HEK293 (cell line): ENCODE results near the gene KDM4B.

Experiments used
- CTCF ChIA-PET: fragments of 350-600 bp; formaldehyde crosslinking; extraction: SDS; loops from one replicate; lab custom pipeline; 2021; ENCODE audit warnings: antibody characterized with exemption; lab: Yijun Ruan, JAX
- POLR2A ChIA-PET: fragments of 300-600 bp; formaldehyde crosslinking; extraction: SDS; loops from one replicate; lab custom pipeline; 2020; ENCODE audit warnings: antibody characterized with exemption, inconsistent platforms; lab: Yijun Ruan, JAX
- H3K27ac ChIP-seq: fragments of 200-500 bp; sonication (Bioruptor generic); 2 replicates; pipeline ENCODE4 v1.5.1; 2014; ENCODE audit warnings: low read depth, low read length, control low read depth, inconsistent platforms; ENCODE audit errors: extremely low read depth
- H3K36me3 ChIP-seq, 2 experiments: fragments of 200-500 bp in 1 of 2; sonication (Bioruptor generic) in 1 of 2; 1 replicate in 1 of 2; 2 replicates in 1 of 2; pipeline ENCODE4 v1.5.1; 2014 to 2017; ENCODE audit warnings: inconsistent platforms in 2 of 2, low read length in 2 of 2; ENCODE audit not compliant: control insufficient read depth in 2 of 2, insufficient read depth in 1 of 2
- H3K4me1 ChIP-seq: fragments of 200-500 bp; sonication (Bioruptor generic); 2 replicates; pipeline ENCODE4 v1.5.1; 2014; ENCODE audit warnings: mild to moderate bottlenecking, low read length, inconsistent platforms; ENCODE audit not compliant: control insufficient read depth, insufficient read depth
- H3K4me3 ChIP-seq: 2 replicates; pipeline ENCODE4 v1.5.1; 2011; ENCODE audit warnings: low read depth, mild to moderate bottlenecking, control low read depth, low read length, moderate library complexity
- H3K9me3 ChIP-seq: fragments of 200-500 bp; sonication (Bioruptor generic); 2 replicates; pipeline ENCODE4 v1.5.1; 2014; ENCODE audit warnings: low read depth, low read length, inconsistent platforms; ENCODE audit not compliant: control insufficient read depth, insufficient read depth
- GFI1B ChIP-seq: fragments of 450-650 bp; formaldehyde crosslinking; IDR thresholded peaks from 2 replicates; pipeline ENCODE4 v1.5.1; 2016; ENCODE audit warnings: missing biosample characterization, missing genetic modification characterization
- GLIS2 ChIP-seq: fragments of 450-650 bp; formaldehyde crosslinking; IDR thresholded peaks from 2 replicates; pipeline ENCODE4 v1.5.1; 2016; ENCODE audit warnings: missing biosample characterization, missing genetic modification characterization
- KLF10 ChIP-seq: fragments of 450-650 bp; IDR thresholded peaks from 2 replicates; pipeline ENCODE4 v1.5.1; 2018; ENCODE audit warnings: missing biosample characterization, mild to moderate bottlenecking, missing genetic modification characterization
- MYNN ChIP-seq: fragments of 450-650 bp; formaldehyde crosslinking; IDR thresholded peaks from 2 replicates; pipeline ENCODE4 v1.5.1; 2016; ENCODE audit warnings: missing biosample characterization, missing genetic modification characterization, borderline replicate concordance
- OSR2 ChIP-seq: fragments of 450-650 bp; formaldehyde crosslinking; IDR thresholded peaks from 2 replicates; pipeline ENCODE4 v1.5.1; 2016; ENCODE audit warnings: missing biosample characterization, missing genetic modification characterization
- SETDB1 ChIP-seq: IDR thresholded peaks from one replicate; pipeline ENCODE4 v1.6.1; 2017; ENCODE audit warnings: mild to moderate bottlenecking, low read length, moderate library complexity, mixed read lengths; ENCODE audit not compliant: insufficient read length
- ZBTB8A ChIP-seq: fragments of 450-650 bp; formaldehyde crosslinking; IDR thresholded peaks from 2 replicates; pipeline ENCODE4 v1.5.1; 2016; ENCODE audit warnings: missing biosample characterization, missing genetic modification characterization
- ZNF114 ChIP-seq: fragments of 450-650 bp; formaldehyde crosslinking; IDR thresholded peaks from 2 replicates; pipeline ENCODE4 v1.5.0; 2017; ENCODE audit warnings: missing biosample characterization, missing genetic modification characterization
- ZNF121 ChIP-seq: fragments of 450-650 bp; formaldehyde crosslinking; IDR thresholded peaks from 2 replicates; pipeline ENCODE4 v1.5.1; 2016; ENCODE audit warnings: missing biosample characterization, missing genetic modification characterization
- ZNF274 ChIP-seq, 2 experiments: fragments of 200-500 bp in 1 of 2; fragments of 450-650 bp in 1 of 2; sonication (Bioruptor generic) in 1 of 2; formaldehyde crosslinking in 1 of 2; IDR thresholded peaks; 2 replicates each; pipeline versions ENCODE4 v1.5.1 to v1.6.1; 2014 to 2016; ENCODE audit warnings: borderline replicate concordance in 1 of 2, inconsistent platforms in 1 of 2, low read length in 1 of 2, missing biosample characterization in 1 of 2, missing genetic modification characterization in 1 of 2
- ZNF433 ChIP-seq: fragments of 450-650 bp; formaldehyde crosslinking; IDR thresholded peaks from 2 replicates; pipeline ENCODE4 v1.5.1; 2016; ENCODE audit warnings: missing biosample characterization, missing genetic modification characterization, low read depth
- ZNF48 ChIP-seq: fragments of 450-650 bp; formaldehyde crosslinking; IDR thresholded peaks from 2 replicates; pipeline ENCODE4 v1.5.1; 2016; ENCODE audit warnings: missing biosample characterization, missing genetic modification characterization
- ZNF624 ChIP-seq: fragments of 450-650 bp; formaldehyde crosslinking; IDR thresholded peaks from 2 replicates; pipeline ENCODE4 v1.5.1; 2017; ENCODE audit warnings: missing biosample characterization, missing genetic modification characterization
- ZNF701 ChIP-seq: fragments of 450-650 bp; formaldehyde crosslinking; IDR thresholded peaks from 2 replicates; pipeline ENCODE4 v1.5.1; 2016; ENCODE audit warnings: missing biosample characterization, missing genetic modification characterization
- TF ChIP-seq, protein P1 (sequence below): fragments of 450-650 bp; formaldehyde crosslinking; IDR thresholded peaks from 2 replicates; pipeline ENCODE4 v1.5.1; 2016; ENCODE audit warnings: missing biosample characterization, missing genetic modification characterization
- TF ChIP-seq, protein P2 (sequence below): fragments of 450-650 bp; IDR thresholded peaks from 2 replicates; pipeline ENCODE4 v1.5.1; 2018; ENCODE audit warnings: missing biosample characterization, missing genetic modification characterization
- TF ChIP-seq, protein P3 (sequence below): fragments of 450-650 bp; formaldehyde crosslinking; IDR thresholded peaks from 2 replicates; pipeline ENCODE4 v1.5.1; 2016; ENCODE audit warnings: missing biosample characterization, missing genetic modification characterization
- TF ChIP-seq, protein P4 (sequence below): fragments of 450-650 bp; formaldehyde crosslinking; IDR thresholded peaks from 2 replicates; pipeline ENCODE4 v1.5.1; 2016; ENCODE audit warnings: missing biosample characterization, missing genetic modification characterization
- TF ChIP-seq, protein P5 (sequence below): fragments of 450-650 bp; formaldehyde crosslinking; IDR thresholded peaks from 2 replicates; pipeline ENCODE4 v1.5.1; 2017; ENCODE audit warnings: missing biosample characterization, mild to moderate bottlenecking, missing genetic modification characterization, moderate library complexity
- TF ChIP-seq, protein P6 (sequence below): fragments of 450-650 bp; formaldehyde crosslinking; IDR thresholded peaks from 2 replicates; pipeline ENCODE4 v1.5.1; 2016; ENCODE audit warnings: missing biosample characterization, missing genetic modification characterization

KDM4B gene

DNA sequence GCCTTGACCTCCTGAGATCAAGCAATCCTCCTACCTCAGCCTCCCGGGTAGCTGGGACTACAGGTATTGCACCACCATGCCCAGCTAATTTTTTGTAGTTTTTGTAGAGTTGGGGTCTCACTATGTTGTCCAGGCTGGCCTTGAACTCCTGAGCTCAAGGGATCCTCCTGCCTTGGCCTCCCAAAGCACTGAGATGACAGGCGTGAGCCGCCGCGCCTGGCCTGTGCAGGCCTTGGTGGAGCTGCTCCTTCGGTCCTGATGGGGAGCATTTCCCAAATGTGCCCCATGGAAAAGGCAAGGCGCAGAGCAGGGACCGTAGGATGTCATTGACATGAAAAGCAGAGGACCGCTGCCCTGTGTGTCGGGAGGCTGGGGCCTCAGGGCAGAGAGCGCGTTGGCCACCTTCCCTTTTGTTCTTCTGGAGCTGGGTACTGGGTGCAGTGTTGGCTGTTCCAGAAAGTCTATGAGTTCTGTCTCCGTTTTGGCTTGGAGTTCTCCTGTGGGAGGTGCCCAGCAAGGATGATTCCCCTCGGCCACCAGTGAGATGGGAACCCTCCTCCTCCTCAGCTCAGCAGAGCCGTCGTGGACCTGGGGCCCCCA lies 128.5 kb downstream of the KDM4B start:
- POLR2A ChIA-PET = no interaction called here
- Histone ChIP-seq H3K4me1 (no peaks in the 10 kb centered on the region), H3K36me3 (peaks cover 0 to 13% of the 10 kb centered on the region in 2 experiments; a peak in 1 of 3 replicates), H3K27ac (no peak overlapping the region), H3K4me3 (no peak overlapping the region)
- TF ChIP-seq ZNF48 (tag by site-specific recombination) (no peak), ZNF121 (tag by site-specific recombination) (0 out of 2 replicates have a peak, but pooled peaks have one; percentile 17)
- TF ChIP-seq, protein P1, sequence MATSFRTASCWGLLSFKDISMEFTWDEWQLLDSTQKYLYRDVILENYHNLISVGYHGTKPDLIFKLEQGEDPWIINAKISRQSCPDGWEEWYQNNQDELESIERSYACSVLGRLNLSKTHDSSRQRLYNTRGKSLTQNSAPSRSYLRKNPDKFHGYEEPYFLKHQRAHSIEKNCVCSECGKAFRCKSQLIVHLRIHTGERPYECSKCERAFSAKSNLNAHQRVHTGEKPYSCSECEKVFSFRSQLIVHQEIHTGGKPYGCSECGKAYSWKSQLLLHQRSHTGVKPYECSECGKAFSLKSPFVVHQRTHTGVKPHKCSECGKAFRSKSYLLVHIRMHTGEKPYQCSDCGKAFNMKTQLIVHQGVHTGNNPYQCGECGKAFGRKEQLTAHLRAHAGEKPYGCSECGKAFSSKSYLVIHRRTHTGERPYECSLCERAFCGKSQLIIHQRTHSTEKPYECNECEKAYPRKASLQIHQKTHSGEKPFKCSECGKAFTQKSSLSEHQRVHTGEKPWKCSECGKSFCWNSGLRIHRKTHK = no peak
- TF ChIP-seq, all 188 proteins: peak for 1
- H3K9me3 ChIP-seq = no peaks in the 10 kb centered on the region
- CTCF ChIA-PET = interaction anchor here (0.6 kb wide), 1 partner anchor 531 kb away, joined by 3 read pairs; no protein-coding TSS in a partner anchor

DNA sequence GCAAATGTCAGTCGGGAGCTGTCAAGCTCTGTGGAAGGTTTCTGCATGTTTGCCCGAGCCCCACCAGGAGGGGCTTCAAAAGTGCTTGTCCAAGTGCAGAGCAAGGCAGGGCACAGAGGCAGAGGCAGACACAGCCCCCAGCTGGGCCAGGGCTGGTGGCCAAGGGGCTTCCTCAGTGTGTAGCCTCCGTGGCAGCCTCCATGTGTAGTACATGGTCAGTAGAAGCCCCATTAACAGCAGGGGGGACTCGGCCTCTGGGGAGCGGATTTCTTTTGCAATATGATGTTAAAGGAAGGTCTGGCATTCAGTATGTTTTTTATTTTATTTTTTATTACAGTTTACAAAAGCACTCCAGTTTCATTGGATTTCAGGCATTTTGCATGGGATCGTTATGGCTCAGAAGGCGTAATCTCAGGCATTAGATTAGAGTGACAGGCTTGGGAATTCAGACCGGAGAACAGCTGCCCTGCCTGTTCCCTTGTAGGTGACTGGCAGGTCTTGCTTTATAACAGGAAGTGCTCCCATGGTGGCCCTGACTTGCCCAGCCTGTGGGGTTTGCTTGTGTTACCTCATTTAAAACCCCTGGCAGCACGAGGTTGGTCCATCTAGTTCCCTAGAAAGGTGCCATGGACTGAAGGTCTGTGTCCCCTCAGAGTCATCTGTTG lies 129.2 kb downstream of the KDM4B start:
- H3K36me3 ChIP-seq = peaks cover 0 to 13% of the 10 kb centered on the region in 2 experiments; a peak in 1 of 3 replicates
- POLR2A ChIA-PET = no interaction called here

DNA sequence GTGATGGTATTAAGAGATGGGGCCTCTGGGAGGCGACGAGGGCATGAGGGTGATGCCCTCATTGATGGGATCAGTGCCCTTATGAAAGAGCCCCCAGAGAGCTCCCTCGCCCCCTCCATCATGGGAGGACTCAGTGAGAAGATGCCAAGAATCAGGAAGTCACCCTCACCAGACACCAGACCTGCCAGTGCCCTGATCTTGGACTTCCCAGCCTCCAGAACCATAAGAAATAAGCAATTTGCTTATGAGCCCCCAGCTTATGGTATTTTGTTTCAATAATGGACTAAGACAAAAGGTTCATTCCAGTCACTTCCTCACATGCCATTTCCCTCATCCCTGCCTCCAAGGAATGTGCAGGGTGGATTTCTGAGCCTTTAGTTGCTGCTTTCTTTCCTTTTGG lies 129.7 kb downstream of the KDM4B start:
- H3K27ac ChIP-seq = no peak overlapping the region
- TF ChIP-seq, protein P2, sequence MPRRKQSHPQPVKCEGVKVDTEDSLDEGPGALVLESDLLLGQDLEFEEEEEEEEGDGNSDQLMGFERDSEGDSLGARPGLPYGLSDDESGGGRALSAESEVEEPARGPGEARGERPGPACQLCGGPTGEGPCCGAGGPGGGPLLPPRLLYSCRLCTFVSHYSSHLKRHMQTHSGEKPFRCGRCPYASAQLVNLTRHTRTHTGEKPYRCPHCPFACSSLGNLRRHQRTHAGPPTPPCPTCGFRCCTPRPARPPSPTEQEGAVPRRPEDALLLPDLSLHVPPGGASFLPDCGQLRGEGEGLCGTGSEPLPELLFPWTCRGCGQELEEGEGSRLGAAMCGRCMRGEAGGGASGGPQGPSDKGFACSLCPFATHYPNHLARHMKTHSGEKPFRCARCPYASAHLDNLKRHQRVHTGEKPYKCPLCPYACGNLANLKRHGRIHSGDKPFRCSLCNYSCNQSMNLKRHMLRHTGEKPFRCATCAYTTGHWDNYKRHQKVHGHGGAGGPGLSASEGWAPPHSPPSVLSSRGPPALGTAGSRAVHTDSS (tag by site-specific recombination) = no peak
- no peak for TF ChIP-seq ZNF114 (tag by site-specific recombination)
- no peak for TF ChIP-seq GLIS2 (tag by site-specific recombination)
- TF ChIP-seq, protein P3, sequence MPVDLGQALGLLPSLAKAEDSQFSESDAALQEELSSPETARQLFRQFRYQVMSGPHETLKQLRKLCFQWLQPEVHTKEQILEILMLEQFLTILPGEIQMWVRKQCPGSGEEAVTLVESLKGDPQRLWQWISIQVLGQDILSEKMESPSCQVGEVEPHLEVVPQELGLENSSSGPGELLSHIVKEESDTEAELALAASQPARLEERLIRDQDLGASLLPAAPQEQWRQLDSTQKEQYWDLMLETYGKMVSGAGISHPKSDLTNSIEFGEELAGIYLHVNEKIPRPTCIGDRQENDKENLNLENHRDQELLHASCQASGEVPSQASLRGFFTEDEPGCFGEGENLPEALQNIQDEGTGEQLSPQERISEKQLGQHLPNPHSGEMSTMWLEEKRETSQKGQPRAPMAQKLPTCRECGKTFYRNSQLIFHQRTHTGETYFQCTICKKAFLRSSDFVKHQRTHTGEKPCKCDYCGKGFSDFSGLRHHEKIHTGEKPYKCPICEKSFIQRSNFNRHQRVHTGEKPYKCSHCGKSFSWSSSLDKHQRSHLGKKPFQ (tag by site-specific recombination) = no peak
- TF ChIP-seq, protein P4, sequence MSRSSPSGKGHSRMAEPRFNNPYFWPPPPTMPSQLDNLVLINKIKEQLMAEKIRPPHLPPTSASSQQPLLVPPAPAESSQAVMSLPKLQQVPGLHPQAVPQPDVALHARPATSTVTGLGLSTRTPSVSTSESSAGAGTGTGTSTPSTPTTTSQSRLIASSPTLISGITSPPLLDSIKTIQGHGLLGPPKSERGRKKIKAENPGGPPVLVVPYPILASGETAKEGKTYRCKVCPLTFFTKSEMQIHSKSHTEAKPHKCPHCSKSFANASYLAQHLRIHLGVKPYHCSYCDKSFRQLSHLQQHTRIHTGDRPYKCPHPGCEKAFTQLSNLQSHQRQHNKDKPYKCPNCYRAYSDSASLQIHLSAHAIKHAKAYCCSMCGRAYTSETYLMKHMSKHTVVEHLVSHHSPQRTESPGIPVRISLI (tag by site-specific recombination) = no peak
- peaks cover 0 to 13% of the 10 kb centered on the region in 2 experiments; a peak in 1 of 3 replicates for H3K36me3 ChIP-seq
- H3K4me1 ChIP-seq = no peaks in the 10 kb centered on the region
- no peak overlapping the region for H3K4me3 ChIP-seq
- ChIA-PET CTCF (interaction anchor here (0.6 to 1.3 kb wide), 2 partner anchors 56 to 289 kb away, joined by 4 to 5 read pairs; no protein-coding TSS in a partner anchor), POLR2A (no interaction called here)
- no peaks in the 10 kb centered on the region for H3K9me3 ChIP-seq

More for the DNA sequence above, 129.2 kb downstream of the KDM4B start:
- no peak overlapping the region for H3K4me3 ChIP-seq
- no peaks in the 10 kb centered on the region for H3K9me3 ChIP-seq
- CTCF ChIA-PET = no interaction called here
- no peak overlapping the region for H3K27ac ChIP-seq
- no peaks in the 10 kb centered on the region for H3K4me1 ChIP-seq
- TF ChIP-seq, protein P3 (tag by site-specific recombination) = no peak
- TF ChIP-seq GFI1B (tag by site-specific recombination) (no peak), ZNF624 (tag by site-specific recombination) (no peak), ZNF48 (tag by site-specific recombination) (no peak), ZBTB8A (tag by site-specific recombination) (no peak), ZNF433 (no peak), KLF10 (tag by site-specific recombination) (no peak), ZNF701 (tag by site-specific recombination) (no peak), OSR2 (tag by site-specific recombination) (no peak), ZNF121 (tag by site-specific recombination) (no peak), SETDB1 (no peak), ZNF274 (IDR thresholded peaks at IDR 0.05; ENCODE audit: low read length) (no peak), ZNF274 (tag by site-specific recombination; IDR thresholded peaks at IDR 0.05; ENCODE audit: borderline replicate concordance) (no peak), MYNN (no peak)
- TF ChIP-seq, protein P5, sequence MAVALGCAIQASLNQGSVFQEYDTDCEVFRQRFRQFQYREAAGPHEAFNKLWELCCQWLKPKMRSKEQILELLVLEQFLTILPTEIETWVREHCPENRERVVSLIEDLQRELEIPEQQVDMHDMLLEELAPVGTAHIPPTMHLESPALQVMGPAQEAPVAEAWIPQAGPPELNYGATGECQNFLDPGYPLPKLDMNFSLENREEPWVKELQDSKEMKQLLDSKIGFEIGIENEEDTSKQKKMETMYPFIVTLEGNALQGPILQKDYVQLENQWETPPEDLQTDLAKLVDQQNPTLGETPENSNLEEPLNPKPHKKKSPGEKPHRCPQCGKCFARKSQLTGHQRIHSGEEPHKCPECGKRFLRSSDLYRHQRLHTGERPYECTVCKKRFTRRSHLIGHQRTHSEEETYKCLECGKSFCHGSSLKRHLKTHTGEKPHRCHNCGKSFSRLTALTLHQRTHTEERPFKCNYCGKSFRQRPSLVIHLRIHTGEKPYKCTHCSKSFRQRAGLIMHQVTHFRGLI (tag by site-specific recombination) = no peak
- TF ChIP-seq, protein P6, sequence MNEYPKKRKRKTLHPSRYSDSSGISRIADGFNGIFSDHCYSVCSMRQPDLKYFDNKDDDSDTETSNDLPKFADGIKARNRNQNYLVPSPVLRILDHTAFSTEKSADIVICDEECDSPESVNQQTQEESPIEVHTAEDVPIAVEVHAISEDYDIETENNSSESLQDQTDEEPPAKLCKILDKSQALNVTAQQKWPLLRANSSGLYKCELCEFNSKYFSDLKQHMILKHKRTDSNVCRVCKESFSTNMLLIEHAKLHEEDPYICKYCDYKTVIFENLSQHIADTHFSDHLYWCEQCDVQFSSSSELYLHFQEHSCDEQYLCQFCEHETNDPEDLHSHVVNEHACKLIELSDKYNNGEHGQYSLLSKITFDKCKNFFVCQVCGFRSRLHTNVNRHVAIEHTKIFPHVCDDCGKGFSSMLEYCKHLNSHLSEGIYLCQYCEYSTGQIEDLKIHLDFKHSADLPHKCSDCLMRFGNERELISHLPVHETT = no peak
